MM.1S (cell line): ENCODE results near the gene USP20.
A peak's percentile ranks its signal among the peaks of the same experiment; 100 is the strongest.

Experiments used
- DNase-seq: peaks from one replicate; pipeline ENCODE4 v3.0.0-alpha.2; 2015
- H2AFZ ChIP-seq: fragments of 300-600 bp; sonication (generic); 2 replicates; pipeline ENCODE4 v1.6.0; 2016; ENCODE audit warnings: antibody characterized with exemption, low read length
- H3F3A ChIP-seq: fragments of 300-600 bp; sonication (generic); 2 replicates; pipeline ENCODE4 v1.6.1; 2016; ENCODE audit warnings: mild to moderate bottlenecking, antibody characterized with exemption, low read length, moderate library complexity, mixed read lengths; ENCODE audit not compliant: insufficient read depth
- H3K27ac ChIP-seq: fragments of 300-600 bp; sonication (generic); 2 replicates; pipeline ENCODE4 v1.5.1; 2016; ENCODE audit warnings: mild to moderate bottlenecking, low read length
- H3K27me3 ChIP-seq: fragments of 300-600 bp; sonication (generic); replicated peaks from 2 replicates; pipeline ENCODE4 v1.6.0; 2016; ENCODE audit warnings: low read length; ENCODE audit not compliant: insufficient read depth
- H3K36me3 ChIP-seq: fragments of 300-600 bp; sonication (generic); replicated peaks from 2 replicates; pipeline ENCODE4 v1.6.1; 2016; ENCODE audit warnings: mild to moderate bottlenecking, low read length, mixed read lengths; ENCODE audit not compliant: insufficient read depth
- H3K4me1 ChIP-seq: fragments of 300-600 bp; sonication (generic); 2 replicates; pipeline ENCODE4 v1.6.1; 2016; ENCODE audit warnings: low read length, mixed read lengths
- H3K4me2 ChIP-seq: fragments of 300-600 bp; sonication (generic); 2 replicates; pipeline ENCODE4 v1.6.0; 2016; ENCODE audit warnings: low read depth, low read length
- H3K4me3 ChIP-seq: fragments of 300-600 bp; sonication (generic); 2 replicates; pipeline ENCODE4 v1.5.1; 2016; ENCODE audit warnings: low read length, mixed read lengths
- H3K79me2 ChIP-seq: fragments of 300-600 bp; sonication (generic); 2 replicates; pipeline ENCODE4 v1.6.1; 2016; ENCODE audit warnings: mixed run types, low read length, mixed read lengths
- H3K9ac ChIP-seq: fragments of 300-600 bp; sonication (generic); 2 replicates; pipeline ENCODE4 v1.6.1; 2016; ENCODE audit warnings: low read length, mixed read lengths
- H3K9me2 ChIP-seq: fragments of 300-600 bp; sonication (generic); replicated peaks from 2 replicates; pipeline ENCODE4 v1.6.1; 2016; ENCODE audit warnings: mild to moderate bottlenecking, low read length, mixed read lengths; ENCODE audit not compliant: insufficient read depth
- H3K9me3 ChIP-seq: fragments of 300-600 bp; sonication (generic); replicated peaks from 2 replicates; pipeline ENCODE4 v1.6.1; 2016; ENCODE audit warnings: mild to moderate bottlenecking, low read length, mixed read lengths; ENCODE audit not compliant: insufficient read depth
- H4K20me1 ChIP-seq: fragments of 300-600 bp; sonication (generic); 2 replicates; pipeline ENCODE4 v1.6.1; 2016; ENCODE audit warnings: mild to moderate bottlenecking, low read length, moderate library complexity, mixed read lengths; ENCODE audit not compliant: insufficient read depth
- EZH2 ChIP-seq: fragments of 300-600 bp; sonication (generic); optimal IDR thresholded peaks from 2 replicates; pipeline ENCODE3; 2017; ENCODE audit warnings: low read depth, mild to moderate bottlenecking, antibody characterized with exemption, low read length, mixed read lengths
- EZH2phosphoT487 ChIP-seq: fragments of 300-600 bp; sonication (generic); IDR thresholded peaks from 2 replicates; pipeline ENCODE4 v1.6.1; 2018; ENCODE audit warnings: antibody characterized with exemption, low read length
- TF ChIP-seq, protein P1 (sequence below): fragments of 300-600 bp; sonication (generic); IDR thresholded peaks from 2 replicates; pipeline ENCODE4 v1.5.1; 2016; ENCODE audit warnings: antibody characterized with exemption, low read length, mixed read lengths

Gene USP20

DNA sequence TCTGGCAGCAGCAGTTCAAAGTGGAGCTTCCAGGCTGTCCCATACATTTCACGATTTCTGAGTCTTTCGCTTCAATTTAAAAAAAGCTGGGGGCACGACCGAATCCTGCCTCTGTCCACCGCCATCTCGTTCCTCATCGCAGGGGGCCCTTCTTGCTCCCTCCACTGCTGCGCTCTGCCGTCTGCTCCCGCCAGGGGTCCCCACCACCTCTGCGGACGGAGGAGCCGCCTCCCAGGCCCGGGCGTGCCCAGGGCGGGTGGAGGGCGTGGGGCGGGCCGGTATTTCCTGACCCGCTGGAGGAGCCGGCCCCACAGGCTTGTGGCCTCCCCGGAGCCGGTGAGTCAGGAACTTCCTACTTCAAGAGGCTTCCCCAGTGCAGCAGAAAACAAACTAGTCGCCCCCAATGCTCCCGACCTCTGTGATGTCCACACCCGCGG is 50.4 kb downstream of the USP20 start:
- H3K9me3 ChIP-seq: no peaks in the 10 kb centered on the region
- TF ChIP-seq, protein P1, sequence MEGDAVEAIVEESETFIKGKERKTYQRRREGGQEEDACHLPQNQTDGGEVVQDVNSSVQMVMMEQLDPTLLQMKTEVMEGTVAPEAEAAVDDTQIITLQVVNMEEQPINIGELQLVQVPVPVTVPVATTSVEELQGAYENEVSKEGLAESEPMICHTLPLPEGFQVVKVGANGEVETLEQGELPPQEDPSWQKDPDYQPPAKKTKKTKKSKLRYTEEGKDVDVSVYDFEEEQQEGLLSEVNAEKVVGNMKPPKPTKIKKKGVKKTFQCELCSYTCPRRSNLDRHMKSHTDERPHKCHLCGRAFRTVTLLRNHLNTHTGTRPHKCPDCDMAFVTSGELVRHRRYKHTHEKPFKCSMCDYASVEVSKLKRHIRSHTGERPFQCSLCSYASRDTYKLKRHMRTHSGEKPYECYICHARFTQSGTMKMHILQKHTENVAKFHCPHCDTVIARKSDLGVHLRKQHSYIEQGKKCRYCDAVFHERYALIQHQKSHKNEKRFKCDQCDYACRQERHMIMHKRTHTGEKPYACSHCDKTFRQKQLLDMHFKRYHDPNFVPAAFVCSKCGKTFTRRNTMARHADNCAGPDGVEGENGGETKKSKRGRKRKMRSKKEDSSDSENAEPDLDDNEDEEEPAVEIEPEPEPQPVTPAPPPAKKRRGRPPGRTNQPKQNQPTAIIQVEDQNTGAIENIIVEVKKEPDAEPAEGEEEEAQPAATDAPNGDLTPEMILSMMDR: peak; percentile 90
- TF ChIP-seq EZH2phosphoT487 (no peak), EZH2 (no peak)
- DNase-seq: peak; percentile 90
- no peaks in the 10 kb centered on the region for H3K36me3 ChIP-seq
- no peaks in the 10 kb centered on the region for H3K79me2 ChIP-seq
- peak overlapping the region; percentile 94 for H3K9ac ChIP-seq
- peak overlapping the region; percentile 62 for H2AFZ ChIP-seq
- H3K4me3 ChIP-seq: peak overlapping the region; percentile 65
- H3K27ac ChIP-seq: peak overlapping the region; percentile 99
- no peaks in the 10 kb centered on the region for H4K20me1 ChIP-seq
- H3F3A ChIP-seq: peaks cover 44% of the 10 kb centered on the region
- no peaks in the 10 kb centered on the region for H3K27me3 ChIP-seq
- H3K4me1 ChIP-seq: peaks cover 36% of the 10 kb centered on the region
- peak overlapping the region; percentile 91 for H3K4me2 ChIP-seq
- H3K9me2 ChIP-seq: no peaks in the 10 kb centered on the region

DNA sequence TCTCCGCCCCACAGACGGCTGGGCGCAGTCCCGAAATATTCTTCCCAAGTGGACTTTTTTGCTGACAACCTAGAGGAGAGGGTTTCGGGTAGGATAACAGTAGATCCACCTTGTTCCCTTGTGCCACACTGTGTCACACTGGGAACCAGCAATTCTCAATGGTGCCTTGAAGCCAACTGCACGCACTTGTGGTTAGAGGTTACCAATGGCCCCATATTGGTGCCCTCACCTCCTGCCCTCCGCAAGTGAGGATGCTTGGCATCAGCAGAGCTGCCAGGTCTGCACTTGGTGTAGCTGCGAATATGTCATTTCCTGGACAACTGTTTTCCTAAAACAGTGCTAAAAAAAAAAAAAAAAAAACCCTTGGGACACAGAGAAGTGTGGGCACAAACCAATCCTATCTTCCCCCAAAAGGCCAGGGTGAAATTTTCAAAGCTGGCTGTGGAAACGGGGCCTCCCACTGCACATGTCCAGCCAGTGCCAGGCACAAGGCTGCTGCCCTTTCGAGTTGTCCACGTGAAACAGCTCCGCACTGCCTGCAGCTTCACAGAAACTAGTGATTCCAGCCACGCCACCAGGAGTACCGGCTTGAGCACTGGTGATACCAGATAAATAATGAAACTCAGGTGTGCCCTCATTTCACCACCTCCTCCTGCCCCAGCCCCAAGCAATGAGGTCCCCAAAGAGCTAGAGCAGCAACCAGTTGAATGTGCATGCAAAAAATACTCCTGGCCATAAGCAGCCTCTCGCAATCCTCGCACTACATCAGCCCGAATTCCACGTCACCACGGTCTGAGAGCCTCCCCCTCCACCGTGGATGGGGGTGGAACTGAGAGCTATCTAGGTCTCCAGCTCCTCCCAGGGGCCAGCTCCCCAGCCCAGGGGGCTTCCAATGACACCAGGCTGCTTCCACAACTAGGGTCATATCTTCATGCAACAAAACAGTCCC is 51.2 kb downstream of the USP20 start:
- H2AFZ ChIP-seq: peak overlapping the region; percentile 18; the same call in 1 of the 2 replicates
- no peaks in the 10 kb centered on the region for H3K9me2 ChIP-seq
- no peaks in the 10 kb centered on the region for H3K9me3 ChIP-seq
- peak overlapping the region; percentile 94 for H3K9ac ChIP-seq
- H4K20me1 ChIP-seq: no peaks in the 10 kb centered on the region
- TF ChIP-seq, protein P1: peak; percentile 10
- no peak for TF ChIP-seq EZH2phosphoT487
- no peaks in the 10 kb centered on the region for H3K79me2 ChIP-seq
- peaks cover 45% of the 10 kb centered on the region for H3F3A ChIP-seq
- H3K4me1 ChIP-seq: peaks cover 36% of the 10 kb centered on the region
- H3K27me3 ChIP-seq: no peaks in the 10 kb centered on the region
- H3K4me3 ChIP-seq: peak overlapping the region; percentile 65
- H3K27ac ChIP-seq: peak overlapping the region; percentile 99
- DNase-seq: peak; percentile 58
- peak overlapping the region; percentile 91 for H3K4me2 ChIP-seq
- no peaks in the 10 kb centered on the region for H3K36me3 ChIP-seq

DNA sequence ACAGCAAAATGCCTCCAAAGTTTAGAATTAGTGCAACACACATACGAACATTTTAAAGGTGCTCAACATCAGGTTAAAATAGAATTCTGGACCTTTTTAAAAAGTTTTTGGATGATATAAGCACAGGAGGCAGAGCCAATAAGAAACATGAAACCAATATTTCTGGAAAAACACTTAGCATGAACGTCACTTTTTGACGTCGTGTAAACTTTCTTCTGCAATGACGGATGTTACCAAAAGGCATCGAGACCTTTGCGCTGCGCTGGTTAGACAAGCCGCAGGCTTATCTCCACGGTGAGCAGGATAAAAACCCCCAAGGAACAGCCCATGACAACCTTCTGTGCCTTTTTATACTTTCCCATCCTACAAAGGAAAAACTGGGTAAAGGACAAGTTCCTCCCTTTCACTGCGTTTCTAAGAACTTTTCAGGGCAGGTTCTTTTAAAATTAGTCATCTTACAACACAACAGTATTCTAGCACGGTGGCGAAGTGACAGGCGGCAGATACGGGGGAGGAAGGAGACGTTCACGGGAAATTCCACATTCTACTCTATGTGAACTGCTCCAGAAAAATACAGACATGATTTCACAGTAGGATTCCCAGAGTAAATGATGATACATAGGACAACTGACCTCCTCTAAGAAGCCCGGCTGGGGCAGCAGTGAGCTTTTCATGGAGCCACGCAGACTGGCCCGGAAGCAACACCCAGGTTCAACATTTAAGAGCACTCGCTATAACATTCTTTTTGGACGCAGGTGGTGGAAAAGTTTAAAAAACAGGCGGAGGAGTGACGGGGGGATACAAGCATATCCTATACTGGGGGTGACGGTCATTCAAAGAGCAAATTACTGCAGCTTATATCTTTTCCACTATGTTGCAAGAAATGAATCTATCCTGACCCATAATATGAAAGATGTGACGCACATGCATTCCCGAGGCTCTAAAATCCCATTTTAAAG is 52.4 kb downstream of the USP20 start:
- Histone ChIP-seq H3K27me3 (no peaks in the 10 kb centered on the region), H3K79me2 (no peaks in the 10 kb centered on the region), H3K9me2 (no peaks in the 10 kb centered on the region), H4K20me1 (no peaks in the 10 kb centered on the region), H3K36me3 (no peaks in the 10 kb centered on the region), H2AFZ (peak overlapping the region; percentile 18; the same call in 1 of the 2 replicates), H3K9me3 (no peaks in the 10 kb centered on the region), H3K4me1 (peaks cover 39% of the 10 kb centered on the region), H3F3A (peaks cover 56% of the 10 kb centered on the region), H3K27ac (peak overlapping the region; percentile 99), H3K9ac (peak overlapping the region; percentile 94), H3K4me3 (peak overlapping the region; percentile 65), H3K4me2 (peak overlapping the region; percentile 91)
- TF ChIP-seq, protein P1: peak; percentile 51
- TF ChIP-seq EZH2: no peak
- DNase-seq: peak; percentile 72
